PC-9 (cell line): ENCODE measurements around the gene TOPAZ1.

Source experiments
- EZH2 ChIP-seq: fragments of 200-600 bp; sonication (generic); IDR thresholded peaks from 2 replicates; pipeline ENCODE4 v1.8.0; 2017; ENCODE audit warnings: antibody characterized with exemption, low read depth
- TF ChIP-seq, protein P1 (sequence below): fragments of 200-600 bp; sonication (generic); conservative IDR thresholded peaks from 2 replicates; pipeline ENCODE4 v1.6.1; 2017; ENCODE audit warnings: mixed run types, antibody characterized with exemption, mild to moderate bottlenecking, moderate library complexity

DNA sequence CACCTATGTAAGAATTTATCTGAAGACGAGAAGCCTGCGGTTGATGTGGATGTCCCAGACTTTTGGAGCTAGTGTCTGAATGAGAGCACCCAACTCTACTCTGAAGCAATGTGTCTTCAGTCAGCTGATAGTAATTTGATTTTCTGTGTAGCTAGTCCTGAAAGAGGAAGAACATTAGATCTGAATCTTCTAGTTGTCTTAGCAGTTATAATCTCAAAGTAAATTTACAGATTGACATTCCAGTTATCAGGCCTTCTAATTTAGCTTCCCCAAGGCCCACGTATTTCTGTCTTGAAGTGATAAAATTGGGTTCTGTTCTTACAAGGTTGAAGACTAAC, 98.3 kb downstream of the TOPAZ1 start:
- TF ChIP-seq, protein P1, sequence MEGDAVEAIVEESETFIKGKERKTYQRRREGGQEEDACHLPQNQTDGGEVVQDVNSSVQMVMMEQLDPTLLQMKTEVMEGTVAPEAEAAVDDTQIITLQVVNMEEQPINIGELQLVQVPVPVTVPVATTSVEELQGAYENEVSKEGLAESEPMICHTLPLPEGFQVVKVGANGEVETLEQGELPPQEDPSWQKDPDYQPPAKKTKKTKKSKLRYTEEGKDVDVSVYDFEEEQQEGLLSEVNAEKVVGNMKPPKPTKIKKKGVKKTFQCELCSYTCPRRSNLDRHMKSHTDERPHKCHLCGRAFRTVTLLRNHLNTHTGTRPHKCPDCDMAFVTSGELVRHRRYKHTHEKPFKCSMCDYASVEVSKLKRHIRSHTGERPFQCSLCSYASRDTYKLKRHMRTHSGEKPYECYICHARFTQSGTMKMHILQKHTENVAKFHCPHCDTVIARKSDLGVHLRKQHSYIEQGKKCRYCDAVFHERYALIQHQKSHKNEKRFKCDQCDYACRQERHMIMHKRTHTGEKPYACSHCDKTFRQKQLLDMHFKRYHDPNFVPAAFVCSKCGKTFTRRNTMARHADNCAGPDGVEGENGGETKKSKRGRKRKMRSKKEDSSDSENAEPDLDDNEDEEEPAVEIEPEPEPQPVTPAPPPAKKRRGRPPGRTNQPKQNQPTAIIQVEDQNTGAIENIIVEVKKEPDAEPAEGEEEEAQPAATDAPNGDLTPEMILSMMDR, result no peak
- TF ChIP-seq EZH2, result no peak
